ENCODE results near the gene ERG28. TPM values are rescaled to one million over a fixed set of nuclear protein-coding genes. Genes with fewer than 3 reads are reported as not detected.

The ERG28 gene
- total and polyA plus RNA-seq, 4 donors = 17.1 to 43.5 (median 29.2) TPM

- TF ChIP-seq REST (IDR thresholded peaks at IDR 0.05) = no peak
- TF ChIP-seq FOXA1 (IDR thresholded peaks at IDR 0.05) = no peak
- no peak for TF ChIP-seq SP1 (IDR thresholded peaks at IDR 0.05)
- TF ChIP-seq JUND (IDR thresholded peaks at IDR 0.05) = no peak
Observed at GRCh38 chr14:75634848-75635247, 25.8 kb downstream of the ERG28 start (continued).

- TF ChIP-seq FOXA1 (IDR thresholded peaks at IDR 0.05) = no peak
- no peak for TF ChIP-seq YY1 (IDR thresholded peaks at IDR 0.05)
- TF ChIP-seq ZBTB33 (IDR thresholded peaks at IDR 0.05) = no peak
- TF ChIP-seq RXRA (IDR thresholded peaks at IDR 0.05) = no peak
- no peak for TF ChIP-seq HNF4G (IDR thresholded peaks at IDR 0.05)
- no peak for TF ChIP-seq FOXA2 (IDR thresholded peaks at IDR 0.05)
- no peak for TF ChIP-seq MAX (IDR thresholded peaks at IDR 0.05)
- TF ChIP-seq HNF4A (conservative IDR thresholded peaks at IDR 0.05) = no peak
- no peak for TF ChIP-seq REST (IDR thresholded peaks at IDR 0.05)
- TF ChIP-seq TAF1 (conservative IDR thresholded peaks at IDR 0.05) = no peak
- no peak for TF ChIP-seq CTCF (IDR thresholded peaks at IDR 0.05; ENCODE audit: low read depth, low read length, missing input control)
- no peak for TF ChIP-seq ATF3 (IDR thresholded peaks at IDR 0.05)
- no peak for TF ChIP-seq EGR1 (IDR thresholded peaks at IDR 0.05; ENCODE audit: low read depth in 2 of 2)
- no peak for TF ChIP-seq RAD21 (IDR thresholded peaks at IDR 0.05)
- no peak for TF ChIP-seq JUND (IDR thresholded peaks at IDR 0.05)
- TF ChIP-seq SP1 (IDR thresholded peaks at IDR 0.05) = no peak
- no peak for TF ChIP-seq GABPA (IDR thresholded peaks at IDR 0.05 in 1 of 2, conservative IDR thresholded peaks at IDR 0.05 in 1 of 2)
- no peak for DNase-seq (ENCODE audit: low spot score)
- WGBS = 89% methylated on average over 5 of the region's 5 CpGs
Observed at GRCh38 chr14:75631453-75631831, 29.2 kb downstream of the ERG28 start.

More at GRCh38 chr14:75631453-75631831, 29.2 kb downstream of the ERG28 start:
- no peak overlapping the region for H3K27ac ChIP-seq (ENCODE audit: low read depth in 1 of 2, low read length in 2 of 2)
- H3K27me3 ChIP-seq (ENCODE audit: control insufficient read depth in 4 of 4, insufficient read depth in 4 of 4, low read length in 3 of 4) = no peaks in the 10 kb centered on the region
- no peak overlapping the region for H3K4me3 ChIP-seq (ENCODE audit: low read depth in 1 of 3, low read length in 3 of 3)
- no peaks in the 10 kb centered on the region for H3K9me3 ChIP-seq (ENCODE audit: control insufficient read depth in 4 of 4, low read length in 3 of 4)
- no peak overlapping the region for H3K9ac ChIP-seq (ENCODE audit: low read depth in 1 of 2, low read length in 2 of 2)
- H3K4me1 ChIP-seq (ENCODE audit: control insufficient read depth in 4 of 4, insufficient read depth in 4 of 4, low read length in 3 of 4) = peaks cover 0 to 14% (median 12%) of the 10 kb centered on the region in 4 donors
- H3K36me3 ChIP-seq (ENCODE audit: control insufficient read depth in 4 of 4, insufficient read depth in 3 of 4, low read depth in 1 of 4, low read length in 3 of 4) = peaks cover 0 to 6% (median 0%) of the 10 kb centered on the region in 4 donors

Measured in liver (tissue), 9 donors.